Lower leg skin (tissue), 4 donors: ENCODE data around the gene GLS. TPM values are rescaled to one million over a fixed set of nuclear protein-coding genes. Genes with fewer than 3 reads are reported as not detected.
"Not testable (repeated sequence)": the region's sequence is repeated elsewhere in the genome, so short reads cannot be mapped to it uniquely, and the experiment has no call there.

ENCODE experiments used
- DNase-seq, 2 donors: peaks; one replicate each; pipeline ENCODE4 v3.0.0-alpha.2; 2019; ENCODE audit warnings: low spot score in 2 of 2
- H3K4me3 ChIP-seq: fragments of 200-600 bp; sonication (generic); 2 replicates; pipeline ENCODE4 v1.5.1; 2017; ENCODE audit warnings: mild to moderate bottlenecking, low read depth; ENCODE audit not compliant: poor library complexity, severe bottlenecking
- CTCF ChIP-seq, 3 donors: fragments of 450-650 bp; IDR thresholded peaks; one replicate each; pipeline ENCODE4 v1.5.1; 2016; ENCODE audit warnings: antibody characterized with exemption in 3 of 3, mild to moderate bottlenecking in 3 of 3, moderate library complexity in 2 of 3
- POLR2A ChIP-seq, 2 donors: fragments of 450-650 bp; IDR thresholded peaks; one replicate each; pipeline ENCODE4 v1.6.1; 2016 to 2017; ENCODE audit warnings: antibody characterized with exemption in 2 of 2, mild to moderate bottlenecking in 1 of 2, moderate library complexity in 1 of 2
- WGBS, 2 donors: methylation state at CpG; one replicate each; pipeline ENCODE4 v1.1.5; 2018; 5-methylcytosine and 5-hydroxymethylcytosine counted together
- intact Hi-C: fragments of 100-400 bp; cut with DNase I; formaldehyde crosslinking; loops from one replicate; pipeline ENCODE4 v1.15.0; 2023; ENCODE audit warnings: low total_unique reads
- total RNA-seq, 4 donors: library from RNA; depleted of rRNA; stranded (reverse); fragments of >200 nt; gene quantifications; one replicate each; pipeline ENCODE4 v1.1.0, GENCODE V29; 2016

GLS gene
- total RNA-seq, 4 donors from 2014 or later = 55.3 to 86.2 (median 67.6) TPM

- WGBS, 2 donors = 39 to 44% methylated on average over 2 of the region's 2 CpGs
- intact Hi-C loops = no loop called here
- H3K4me3 ChIP-seq = no peak overlapping the region
- DNase-seq = no peak
- TF ChIP-seq CTCF (IDR thresholded peaks at IDR 0.05) (no peak), POLR2A (IDR thresholded peaks at IDR 0.05) (no peak)
These were observed 13.4 kb upstream of the GLS start for GRCh38 chr2:190867212-190867611.

- 80 to 89% methylated on average over 4 of the region's 4 CpGs for WGBS, 2 donors
- TF ChIP-seq CTCF (IDR thresholded peaks at IDR 0.05) = no peak
- TF ChIP-seq POLR2A (IDR thresholded peaks at IDR 0.05) = no peak
- no peak overlapping the region for H3K4me3 ChIP-seq
- DNase-seq = no peak
- intact Hi-C loops = no loop called here
These were observed 12.8 kb upstream of the GLS start for GRCh38 chr2:190867832-190868231.

GRCh38 chr2:190869721-190870120 lies 10.9 kb upstream of the GLS start:
- H3K4me3 ChIP-seq = no peak overlapping the region
- DNase-seq = no peak
- no peak for TF ChIP-seq POLR2A (IDR thresholded peaks at IDR 0.05)
- 82 to 87% methylated on average over 5 of the region's 5 CpGs for WGBS, 2 donors
- intact Hi-C loops = no loop called here

GRCh38 chr2:190873451-190873850 lies 7.2 kb upstream of the GLS start:
- DNase-seq, intact Hi-C loops, H3K4me3 ChIP-seq: not testable (repeated sequence)
- 96 to 98% methylated on average over 7 of the region's 7 CpGs for WGBS, 2 donors

GRCh38 chr2:190875891-190876290 lies 4.7 kb upstream of the GLS start:
- no peak overlapping the region for H3K4me3 ChIP-seq
- intact Hi-C loops = no loop called here
- TF ChIP-seq CTCF (IDR thresholded peaks at IDR 0.05) = no peak
- TF ChIP-seq POLR2A (IDR thresholded peaks at IDR 0.05) = no peak
- no peak for DNase-seq
- 61 to 73% methylated on average over 2 of the region's 2 CpGs for WGBS, 2 donors

GRCh38 chr2:190876631-190877030 lies 4.0 kb upstream of the GLS start:
- TF ChIP-seq CTCF (IDR thresholded peaks at IDR 0.05) (no peak), POLR2A (IDR thresholded peaks at IDR 0.05) (no peak)

GRCh38 chr2:190877436-190877835 lies 3.2 kb upstream of the GLS start:
- intact Hi-C loops = no loop called here
- WGBS, 2 donors = 92 to 96% methylated on average over 2 of the region's 2 CpGs
- no peak overlapping the region for H3K4me3 ChIP-seq
- no peak for DNase-seq
- no peak for TF ChIP-seq CTCF (IDR thresholded peaks at IDR 0.05)
- TF ChIP-seq POLR2A (IDR thresholded peaks at IDR 0.05) = no peak

More at GRCh38 chr2:190876631-190877030, 4.0 kb upstream of the GLS start:
- H3K4me3 ChIP-seq = no peak overlapping the region
- 32 to 47% methylated on average over 1 of the region's 1 CpG for WGBS, 2 donors
- no peak for DNase-seq
- intact Hi-C loops = no loop called here
